RWPE1 (cell line): Measurements from ENCODE around the gene RPS14.

ENCODE experiments used
- CTCF ChIA-PET: fragments of 350-600 bp; sonication (Branson Sonifier 250); formaldehyde crosslinking; extraction: SDS; loops from one replicate; lab custom pipeline; 2021; lab: Yijun Ruan, JAX
- POLR2A ChIA-PET: fragments of 400-600 bp; formaldehyde crosslinking; extraction: SDS; loops from one replicate; lab custom pipeline; 2020; ENCODE audit warnings: antibody characterized with exemption; ENCODE audit not compliant: low non-redundant PET; lab: Yijun Ruan, JAX
- DNase-seq: peaks from one replicate; pipeline ENCODE4 v3.0.0; 2012; ENCODE audit warnings: low spot score
- H3K27ac ChIP-seq: fragments of 450-650 bp; 2 replicates; pipeline ENCODE4 v1.5.1; 2017
- CTCF ChIP-seq: fragments of 450-650 bp; conservative IDR thresholded peaks from 2 replicates; pipeline ENCODE4 v1.5.1; 2017; ENCODE audit warnings: low read depth, mild to moderate bottlenecking

The RPS14 gene

GRCh38 chr5:150400316-150401075, 49.0 kb downstream of the RPS14 start:
- ChIA-PET CTCF (interaction anchor here (0.6 to 2.4 kb wide), 9 partner anchors 14 to 1341 kb away, joined by 3 to 12 read pairs (median 3); no protein-coding TSS in a partner anchor), POLR2A (no interaction called here)
- no peak for DNase-seq
- H3K27ac ChIP-seq: peak overlapping the region; percentile 19
- TF ChIP-seq CTCF: no peak

GRCh38 chr5:150399524-150400211, 49.9 kb downstream of the RPS14 start:
- ChIA-PET CTCF (interaction anchor here (0.6 to 2.4 kb wide), 6 partner anchors 13 to 142 kb away, joined by 3 to 12 read pairs (median 4); no protein-coding TSS in a partner anchor), POLR2A (no interaction called here)
- DNase-seq: no peak
- TF ChIP-seq CTCF: no peak
- H3K27ac ChIP-seq: peak overlapping the region; percentile 24

GRCh38 chr5:150398722-150399523, 50.6 kb downstream of the RPS14 start:
- no peak for TF ChIP-seq CTCF
- ChIA-PET POLR2A (interaction anchor here (0.6 kb wide), 1 partner anchor 19 kb away, joined by 5 read pairs; no protein-coding TSS in a partner anchor), CTCF (interaction anchor here (0.5 to 2.4 kb wide), 6 partner anchors 13 to 142 kb away, joined by 3 to 12 read pairs (median 4); no protein-coding TSS in a partner anchor)
- no peak for DNase-seq
- H3K27ac ChIP-seq: peak overlapping the region; percentile 24

GRCh38 chr5:150397782-150398721, 51.5 kb downstream of the RPS14 start:
- TF ChIP-seq CTCF: no peak
- no peak for DNase-seq
- ChIA-PET POLR2A (no interaction called here), CTCF (interaction anchor here (0.6 to 2.4 kb wide), 6 partner anchors 12 to 188 kb away, joined by 3 to 12 read pairs (median 6); no protein-coding TSS in a partner anchor)
- peak overlapping the region; percentile 24 for H3K27ac ChIP-seq

- DNase-seq: no peak
- ChIA-PET POLR2A (no interaction called here), CTCF (interaction anchor here (0.6 to 1.7 kb wide), 3 partner anchors 39 to 187 kb away, joined by 3 to 8 read pairs (median 7); no protein-coding TSS in a partner anchor)
- H3K27ac ChIP-seq: peak overlapping the region; percentile 24
- TF ChIP-seq CTCF: no peak
These were observed 52.3 kb downstream of the RPS14 start for GRCh38 chr5:150397146-150397781.
